HK-2 (cell line): ENCODE measurements around the gene RNPEPL1.

Experiments used
- DNase-seq: peaks from one replicate; pipeline ENCODE4 v3.0.0-alpha.2; 2018; ENCODE audit not compliant: unreplicated experiment

RNPEPL1 gene

GRCh38 chr2:240591784-240592183, 23.5 kb downstream of the RNPEPL1 start:
- DNase-seq = no peak

- DNase-seq = no peak
These were observed 24.9 kb downstream of the RNPEPL1 start for GRCh38 chr2:240593026-240593702.

DNA sequence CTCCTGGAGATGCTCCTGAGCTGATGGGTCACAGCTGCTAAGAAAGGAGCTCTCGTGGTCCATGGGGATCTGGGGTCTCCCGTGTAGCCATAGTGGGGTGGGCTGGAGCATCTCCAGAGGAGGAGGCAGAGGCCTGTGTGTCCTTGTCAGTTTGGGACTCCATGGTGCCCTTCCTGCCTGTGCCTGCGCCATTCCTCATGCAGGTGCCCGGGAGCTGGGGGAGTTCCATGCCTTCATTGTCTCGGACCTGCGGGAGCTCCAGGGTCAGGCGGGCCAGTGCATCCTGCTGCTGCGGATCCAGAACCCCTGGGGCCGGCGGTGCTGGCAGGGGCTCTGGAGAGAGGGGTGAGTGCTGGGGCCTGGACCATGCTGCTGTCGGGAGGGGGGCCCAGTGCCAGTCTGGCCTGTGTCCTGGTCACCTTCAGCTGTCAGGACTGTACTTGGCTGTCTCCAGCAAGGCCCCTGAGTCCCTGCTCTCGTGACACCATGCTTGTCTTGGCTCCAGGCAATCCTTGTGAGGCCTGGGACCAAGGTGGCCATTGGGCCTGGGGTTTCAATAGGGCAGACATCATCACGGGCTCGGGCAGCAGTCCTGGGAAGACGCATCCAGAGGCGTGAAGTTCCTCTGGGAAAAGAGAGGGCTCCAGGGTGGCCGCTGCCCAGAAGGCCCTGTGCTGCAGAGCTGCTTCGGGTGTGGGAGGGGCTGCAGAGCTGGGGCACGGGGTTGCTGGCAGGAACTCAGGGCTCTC, 25.6 kb downstream of the RNPEPL1 start:
- DNase-seq = no peak

DNA sequence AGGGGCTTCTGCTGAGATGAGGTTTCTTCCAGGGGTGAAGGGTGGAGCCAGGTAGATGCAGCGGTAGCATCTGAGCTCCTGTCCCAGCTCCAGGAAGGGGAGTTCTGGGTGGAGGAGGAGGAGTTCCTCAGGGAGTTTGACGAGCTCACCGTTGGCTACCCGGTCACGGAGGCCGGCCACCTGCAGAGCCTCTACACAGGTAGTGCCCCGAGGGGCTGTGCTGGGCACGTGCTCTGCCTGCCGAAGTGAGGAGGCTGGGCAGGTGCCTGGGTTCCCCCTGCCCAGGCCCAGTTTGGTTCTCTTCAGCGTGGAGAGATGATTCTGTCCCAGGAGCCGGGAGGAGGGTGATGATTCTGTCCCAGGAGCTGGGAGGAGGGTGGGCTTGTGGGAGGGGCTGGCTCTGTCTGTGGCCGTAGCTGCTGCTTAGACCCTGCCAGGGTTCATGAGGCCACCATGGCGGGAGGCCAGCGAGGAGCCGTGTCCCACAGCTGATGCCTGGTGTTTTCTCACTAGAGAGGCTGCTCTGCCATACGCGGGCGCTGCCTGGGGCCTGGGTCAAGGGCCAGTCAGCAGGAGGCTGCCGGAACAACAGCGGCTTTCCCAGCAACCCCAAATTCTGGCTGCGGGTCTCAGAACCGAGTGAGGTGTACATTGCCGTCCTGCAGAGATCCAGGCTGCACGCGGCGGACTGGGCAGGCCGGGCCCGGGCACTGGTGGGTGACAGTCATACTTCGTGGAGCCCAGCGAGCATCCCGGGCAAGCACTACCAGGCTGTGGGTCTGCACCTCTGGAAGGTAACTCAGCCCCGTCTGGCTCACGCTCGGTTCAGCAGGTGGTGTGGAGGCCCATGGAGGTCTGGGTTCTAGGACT, 26.5 kb downstream of the RNPEPL1 start:
- no peak for DNase-seq

DNA sequence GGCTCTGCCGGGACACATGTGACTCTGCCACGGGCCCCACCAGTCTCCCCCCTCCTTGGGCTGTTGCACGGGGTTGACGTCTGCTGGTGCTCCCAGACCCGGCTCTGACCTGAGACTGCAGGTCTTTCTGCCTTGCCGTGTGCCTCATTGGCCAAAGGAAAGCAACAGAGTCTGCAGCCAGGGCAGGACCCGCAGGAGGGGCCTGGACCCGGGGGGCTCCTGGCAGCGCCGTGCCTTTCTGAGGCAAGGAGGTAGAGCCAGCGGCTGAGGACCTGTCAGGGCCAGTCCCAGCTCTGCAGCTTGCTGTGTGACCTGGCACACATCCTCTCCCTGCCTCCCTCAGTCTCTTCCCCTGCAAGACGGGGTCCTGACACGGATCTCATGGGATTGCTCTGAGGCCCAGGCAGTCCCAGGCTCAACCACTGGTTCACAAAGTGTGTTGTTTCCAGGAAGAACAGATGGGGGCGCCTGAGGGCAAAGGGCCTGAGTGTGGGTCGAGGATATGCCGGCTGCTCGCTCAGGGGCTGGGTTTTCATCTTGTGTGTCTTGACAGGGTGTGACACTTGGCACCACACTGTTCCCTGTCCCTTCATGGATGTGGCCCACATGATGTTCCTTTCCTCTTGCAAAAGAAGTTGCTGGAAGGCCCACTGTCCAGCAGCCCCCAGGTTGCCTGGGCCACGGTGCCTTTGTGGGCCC, 27.2 kb downstream of the RNPEPL1 start:
- no peak for DNase-seq

- no peak for DNase-seq
These were observed 27.8 kb downstream of the RNPEPL1 start for GRCh38 chr2:240596080-240596460.

DNA sequence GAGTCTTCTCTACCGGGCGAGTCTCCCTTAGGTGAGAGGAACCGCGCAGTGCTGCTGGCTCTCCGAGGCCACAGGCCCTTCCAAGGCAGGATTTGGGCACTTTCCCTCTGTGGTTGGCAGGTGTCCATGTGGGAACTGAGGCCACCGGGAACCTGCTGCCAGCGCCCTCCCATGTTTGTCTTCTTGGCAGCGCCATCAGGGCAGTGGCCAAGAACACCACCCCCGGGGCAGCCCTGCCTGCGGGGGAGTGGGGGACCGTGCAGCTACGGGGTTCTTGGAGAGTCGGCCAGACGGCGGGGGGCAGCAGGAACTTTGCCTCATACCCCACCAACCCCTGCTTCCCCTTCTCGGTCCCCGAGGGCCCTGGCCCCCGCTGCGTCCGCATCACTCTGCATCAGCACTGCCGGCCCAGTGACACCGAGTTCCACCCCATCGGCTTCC, 28.2 kb downstream of the RNPEPL1 start:
- DNase-seq = no peak

DNA sequence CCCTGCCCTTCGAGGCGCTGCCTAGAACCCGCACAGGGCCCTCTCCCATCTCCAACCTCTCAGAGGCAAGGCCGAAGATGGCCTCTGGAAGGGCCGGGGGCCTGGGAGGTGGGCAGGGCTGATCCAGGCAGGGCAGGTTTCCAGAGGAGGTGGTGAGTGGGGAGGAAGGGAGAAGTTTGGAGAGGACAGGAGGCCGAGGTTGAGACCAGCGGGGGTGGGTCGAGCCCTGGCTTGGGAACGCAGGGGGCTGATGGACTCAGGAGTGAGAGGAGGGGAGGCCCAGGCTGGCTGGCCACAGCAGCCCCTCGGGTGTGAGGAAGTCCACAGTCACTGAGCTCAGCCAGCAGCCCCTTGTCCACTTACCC, 28.8 kb downstream of the RNPEPL1 start:
- no peak for DNase-seq

- no peak for DNase-seq
These were observed 29.3 kb downstream of the RNPEPL1 start for GRCh38 chr2:240597419-240598181.

DNA sequence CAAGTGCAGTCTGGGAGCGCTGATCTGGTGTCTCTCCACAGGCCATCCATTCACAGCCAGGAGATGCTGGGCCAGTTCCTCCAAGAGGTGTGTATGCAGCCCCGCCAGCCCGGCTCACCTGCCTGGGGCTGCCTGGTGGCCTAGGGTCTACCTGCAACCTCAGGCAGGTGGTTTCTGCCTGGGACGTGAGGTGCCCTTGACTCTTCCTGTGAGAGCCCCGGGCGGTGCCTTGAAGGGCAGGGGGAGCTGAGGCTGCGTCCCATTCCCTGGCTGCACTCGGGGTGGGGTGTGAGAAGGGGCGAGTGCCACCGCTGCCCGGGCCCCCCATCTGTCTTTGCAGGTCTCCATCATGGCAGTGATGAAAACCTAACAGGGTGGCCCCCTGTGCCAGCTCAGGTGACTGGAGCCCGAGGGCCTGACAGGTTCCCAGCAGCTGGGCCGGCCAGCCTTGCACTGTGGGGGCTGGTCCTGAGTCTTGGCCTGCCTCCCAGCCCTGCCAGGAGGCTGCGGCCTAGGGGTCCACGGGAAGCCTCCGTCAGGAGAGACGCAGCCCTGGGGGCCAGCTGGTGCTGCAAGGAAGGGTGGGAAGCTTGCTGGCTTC, 30.1 kb downstream of the RNPEPL1 start:
- DNase-seq = no peak

- no peak for DNase-seq
These were observed 30.9 kb downstream of the RNPEPL1 start for GRCh38 chr2:240599141-240599583.

DNA sequence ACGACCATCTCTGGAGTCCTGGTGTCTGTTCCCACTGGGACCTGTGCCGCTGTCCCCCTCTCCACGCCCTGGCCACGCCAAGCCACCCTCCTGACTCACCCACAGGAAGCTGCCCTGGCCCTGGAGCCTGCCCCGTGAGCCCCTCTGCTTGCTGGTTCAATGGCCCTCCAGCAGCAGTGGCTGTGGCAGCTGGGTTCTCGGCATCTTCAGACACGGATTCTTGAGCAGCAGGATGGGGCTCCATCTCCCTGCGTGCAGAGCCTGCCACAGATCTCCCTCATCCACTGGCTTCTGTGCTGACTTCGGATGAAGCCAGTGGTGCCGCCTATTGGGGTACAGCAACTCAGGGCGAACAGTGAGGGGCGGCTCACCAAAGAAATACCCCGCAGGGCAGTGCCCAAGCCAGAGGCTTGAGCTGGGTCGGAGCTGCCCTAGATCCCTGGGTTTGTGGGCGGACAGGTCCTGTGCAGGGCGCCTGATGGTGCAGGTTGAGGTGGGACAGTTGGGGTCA, 32.2 kb downstream of the RNPEPL1 start:
- DNase-seq = no peak

DNA sequence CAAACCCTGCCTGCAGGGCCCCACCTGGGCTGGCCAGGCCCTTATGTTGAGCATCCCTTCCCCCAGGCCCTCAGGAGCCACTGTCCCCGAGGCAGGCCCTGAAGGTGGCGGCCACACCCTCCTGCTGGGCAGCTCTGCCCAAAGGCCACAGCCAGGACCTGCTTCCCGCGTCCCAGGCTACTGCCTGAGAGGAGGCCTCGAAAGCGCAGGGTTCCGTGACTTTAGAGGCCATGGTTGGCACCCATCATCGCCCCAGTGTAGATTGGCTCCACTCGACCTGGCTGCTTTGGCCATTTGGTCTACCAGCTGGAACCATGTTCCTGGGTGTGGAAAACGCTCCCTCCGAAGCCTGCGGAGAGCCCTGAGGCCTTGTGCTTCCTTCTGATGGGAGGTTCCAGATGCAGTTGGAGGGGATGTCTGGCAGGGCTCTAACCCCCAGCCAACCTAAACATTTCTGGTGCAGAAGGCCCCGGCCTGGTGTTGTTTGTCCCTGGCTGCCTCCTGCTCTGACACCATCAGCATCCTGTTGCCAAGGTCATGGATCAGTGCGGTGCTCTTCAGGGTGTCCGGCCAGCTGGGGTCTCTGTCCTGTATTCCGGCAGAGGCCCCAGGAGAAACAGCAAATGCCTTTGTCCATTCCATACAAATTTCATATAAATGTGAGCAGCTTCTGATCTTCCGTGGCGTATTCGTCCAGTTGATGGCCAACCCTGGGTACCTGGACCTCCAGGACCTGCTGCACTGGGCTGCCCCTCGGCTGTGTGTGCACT, 33.0 kb downstream of the RNPEPL1 start:
- no peak for DNase-seq

GRCh38 chr2:240601831-240602160, 33.5 kb downstream of the RNPEPL1 start:
- no peak for DNase-seq

DNA sequence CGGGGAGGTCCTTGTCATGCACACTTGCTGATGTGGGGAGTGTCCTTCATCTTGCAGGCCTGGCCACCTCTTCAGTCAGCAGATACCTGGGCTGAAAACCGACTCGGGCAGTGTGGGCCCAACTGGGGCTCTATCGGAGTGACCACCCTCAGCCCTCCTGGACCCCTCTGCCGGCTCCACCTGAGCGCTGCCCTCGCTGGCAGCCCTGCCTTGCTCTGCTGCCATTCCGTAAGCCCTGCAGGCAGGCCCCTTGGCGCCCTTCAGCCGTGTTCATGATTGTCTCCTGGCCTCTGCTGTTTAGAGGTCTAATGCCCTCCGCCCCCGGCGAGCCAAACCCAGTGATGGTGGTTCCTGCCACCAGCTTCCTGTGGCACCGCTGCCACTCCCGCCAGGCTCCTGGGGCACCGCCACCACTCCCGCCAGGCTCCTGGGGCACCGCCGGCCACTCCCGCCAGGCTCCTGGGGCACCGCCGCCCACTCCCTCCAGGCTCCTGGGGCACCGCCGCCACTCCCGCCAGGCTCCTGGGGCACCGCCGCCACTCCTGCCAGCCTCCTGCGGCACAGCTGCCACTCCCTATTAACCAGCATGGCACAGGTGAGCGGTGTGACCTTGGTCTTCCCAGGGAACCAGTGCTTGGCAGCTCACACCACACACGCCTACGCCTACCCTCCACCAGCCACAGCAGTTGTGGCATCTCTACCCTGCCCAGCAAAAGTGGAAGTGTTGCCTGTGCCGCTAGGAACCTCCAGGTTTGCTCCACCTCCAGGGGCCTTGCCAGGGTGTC, 34.2 kb downstream of the RNPEPL1 start:
- DNase-seq = no peak

GRCh38 chr2:240603081-240603835, 35.0 kb downstream of the RNPEPL1 start:
- DNase-seq = no peak

- no peak for DNase-seq
These were observed 35.6 kb downstream of the RNPEPL1 start for GRCh38 chr2:240603846-240604245.

- peak; percentile 86 for DNase-seq
These were observed 36.1 kb downstream of the RNPEPL1 start for GRCh38 chr2:240604291-240604938.
